ENCODE results near the gene BMPR2.
"Not testable (repeated sequence)": the region's sequence is repeated elsewhere in the genome, so short reads cannot be mapped to it uniquely, and the experiment has no call there.

The BMPR2 gene

GRCh38 chr2:202361108-202361507 lies 15.0 kb upstream of the BMPR2 start:
- Histone ChIP-seq H3K4me1 (ENCODE audit: control insufficient read depth, insufficient read depth, low read depth, low read length) (no peaks in the 10 kb centered on the region), H2AK5ac (ENCODE audit: low read length, severe bottlenecking) (no peak overlapping the region), H3K27me3 (ENCODE audit: control insufficient read depth in 1 of 2, insufficient read depth in 1 of 2, low read length in 2 of 2) (no peaks in the 10 kb centered on the region), H3K18ac (ENCODE audit: low read depth in 1 of 2, low read length in 2 of 2) (no peak overlapping the region), H3K79me1 (replicated peaks; ENCODE audit: low read length, poor library complexity, severe bottlenecking) (no peaks in the 10 kb centered on the region), H4K8ac (ENCODE audit: low read length) (no peak overlapping the region), H3K23ac (ENCODE audit: low read length in 2 of 2) (no peak overlapping the region), H3K4me2 (ENCODE audit: low read length, poor library complexity, severe bottlenecking) (no peak overlapping the region), H2BK15ac (ENCODE audit: low read depth, poor library complexity, severe bottlenecking) (no peak overlapping the region), H3K9me3 (ENCODE audit: control insufficient read depth, low read length) (no peaks in the 10 kb centered on the region), H2BK12ac (ENCODE audit: low read length in 2 of 2) (no peak overlapping the region), H2AFZ (ENCODE audit: low read depth, low read length) (no peak overlapping the region), H2BK120ac (ENCODE audit: low read depth, low read length) (no peak overlapping the region), H3K4me3 (ENCODE audit: insufficient read depth in 1 of 2, low read depth in 1 of 2, low read length in 2 of 2) (no peak overlapping the region), H4K91ac (ENCODE audit: low read length) (no peak overlapping the region), H3K36me3 (ENCODE audit: control insufficient read depth in 1 of 2, insufficient read depth in 2 of 2, low read depth in 1 of 2, low read length in 2 of 2) (no peaks in the 10 kb centered on the region), H3K27ac (ENCODE audit: low read length, poor library complexity, severe bottlenecking) (no peak overlapping the region), H3K9ac (ENCODE audit: low read length) (peak overlapping the region; percentile 29), H3K4ac (ENCODE audit: low read depth in 1 of 2, low read length in 2 of 2) (no peak overlapping the region), H3K14ac (ENCODE audit: low read length in 2 of 2) (no peak overlapping the region), H2BK5ac (ENCODE audit: low read depth, low read length, poor library complexity, severe bottlenecking) (no peak overlapping the region)
- WGBS: 100% methylated on average over 3 of the region's 4 CpGs
- DNase-seq: no peak

GRCh38 chr2:202373490-202373889 lies 2.6 kb upstream of the BMPR2 start:
- Histone ChIP-seq H3K14ac (ENCODE audit: low read length in 2 of 2) (no peak overlapping the region), H2BK12ac (ENCODE audit: low read length in 2 of 2) (no peak overlapping the region), H3K4me3 (ENCODE audit: insufficient read depth in 1 of 2, low read depth in 1 of 2, low read length in 2 of 2) (no peak overlapping the region), H3K4me1 (ENCODE audit: control insufficient read depth, insufficient read depth, low read depth, low read length) (peaks cover 1% of the 10 kb centered on the region), H3K36me3 (ENCODE audit: control insufficient read depth in 1 of 2, insufficient read depth in 2 of 2, low read depth in 1 of 2, low read length in 2 of 2) (no peaks in the 10 kb centered on the region), H2AK5ac (ENCODE audit: low read length, severe bottlenecking) (no peak overlapping the region), H3K9ac (ENCODE audit: low read length) (no peak overlapping the region), H3K9me3 (ENCODE audit: control insufficient read depth, low read length) (no peaks in the 10 kb centered on the region), H4K91ac (ENCODE audit: low read length) (no peak overlapping the region), H2BK5ac (ENCODE audit: low read depth, low read length, poor library complexity, severe bottlenecking) (no peak overlapping the region), H3K23ac (ENCODE audit: low read length in 2 of 2) (no peak overlapping the region), H3K27me3 (ENCODE audit: control insufficient read depth in 1 of 2, insufficient read depth in 1 of 2, low read length in 2 of 2) (no peaks in the 10 kb centered on the region), H3K4me2 (ENCODE audit: low read length, poor library complexity, severe bottlenecking) (no peak overlapping the region), H2BK120ac (ENCODE audit: low read depth, low read length) (peak overlapping the region; percentile 19), H2AFZ (ENCODE audit: low read depth, low read length) (no peak overlapping the region), H3K27ac (ENCODE audit: low read length, poor library complexity, severe bottlenecking) (no peak overlapping the region), H2BK15ac (ENCODE audit: low read depth, poor library complexity, severe bottlenecking) (no peak overlapping the region), H4K8ac (ENCODE audit: low read length) (no peak overlapping the region), H3K4ac (ENCODE audit: low read depth in 1 of 2, low read length in 2 of 2) (no peak overlapping the region), H3K18ac (ENCODE audit: low read depth in 1 of 2, low read length in 2 of 2) (no peak overlapping the region), H3K79me1 (replicated peaks; ENCODE audit: low read length, poor library complexity, severe bottlenecking) (no peaks in the 10 kb centered on the region)
- DNase-seq: peak; percentile 71
- 75% methylated on average over 7 of the region's 7 CpGs for WGBS

DNA sequence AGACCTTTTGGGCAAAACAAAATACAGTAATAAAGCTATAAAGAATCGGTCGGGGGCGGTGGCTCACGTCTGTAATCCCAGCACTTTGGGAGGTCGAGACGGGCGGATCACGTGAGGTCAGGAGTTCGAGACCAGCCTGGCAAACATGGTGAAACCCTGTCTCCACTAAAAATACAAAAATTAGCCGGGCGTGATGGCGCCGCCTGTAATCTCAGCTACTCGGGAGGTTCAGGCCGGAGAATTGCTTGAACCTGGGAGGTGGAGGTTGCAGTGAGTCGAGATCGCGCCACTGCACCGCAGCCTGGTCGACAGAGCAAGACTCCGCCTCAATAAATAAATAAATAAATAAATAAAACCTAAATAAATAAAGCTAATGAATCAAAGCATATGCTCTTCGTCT lies 1.7 kb upstream of the BMPR2 start:
- H4K91ac ChIP-seq (ENCODE audit: low read length); H3K4ac ChIP-seq (ENCODE audit: low read depth in 1 of 2, low read length in 2 of 2); H3K9me3 ChIP-seq (ENCODE audit: control insufficient read depth, low read length): not testable (repeated sequence)

DNA sequence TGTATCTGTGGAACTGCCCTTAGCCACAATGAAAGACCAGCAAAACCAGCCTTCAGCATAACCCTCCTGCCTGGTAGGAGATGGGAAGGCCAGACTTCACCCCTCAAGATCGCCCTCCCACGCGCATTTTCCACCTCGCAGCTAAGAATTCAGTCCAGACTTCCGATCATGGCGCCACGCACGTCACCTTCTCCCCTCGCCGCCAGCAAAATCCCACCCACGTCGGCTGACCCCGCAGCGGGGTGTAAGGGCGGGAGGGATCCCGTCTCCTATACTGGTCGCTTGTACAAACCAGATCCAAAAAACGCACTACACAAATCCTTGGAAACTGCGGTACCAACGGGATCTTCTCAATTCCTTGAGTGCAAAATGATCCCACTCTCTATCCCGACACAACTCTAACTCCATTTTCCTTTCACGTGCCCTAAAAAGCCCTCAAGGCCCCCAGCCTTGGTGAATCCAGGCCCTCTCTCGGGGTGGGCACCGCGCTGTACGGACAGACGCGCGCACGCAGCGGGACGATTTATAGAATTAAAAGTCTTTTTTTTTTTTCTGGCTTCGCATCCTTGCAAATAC lies 1.0 kb upstream of the BMPR2 start:
- Histone ChIP-seq H3K4me1 (ENCODE audit: control insufficient read depth, insufficient read depth, low read depth, low read length) (peaks cover 3% of the 10 kb centered on the region), H3K23ac (ENCODE audit: low read length in 2 of 2) (peak overlapping the region in 1 of 2 experiments; percentile 85), H2BK15ac (ENCODE audit: low read depth, poor library complexity, severe bottlenecking) (no peak overlapping the region), H3K27ac (ENCODE audit: low read length, poor library complexity, severe bottlenecking) (peak overlapping the region; percentile 98), H2BK120ac (ENCODE audit: low read depth, low read length) (peak overlapping the region; percentile 37), H2AK5ac (ENCODE audit: low read length, severe bottlenecking) (no peak overlapping the region), H2BK5ac (ENCODE audit: low read depth, low read length, poor library complexity, severe bottlenecking) (peak overlapping the region; percentile 60), H3K27me3 (ENCODE audit: control insufficient read depth in 1 of 2, insufficient read depth in 1 of 2, low read length in 2 of 2) (no peaks in the 10 kb centered on the region), H3K79me1 (replicated peaks; ENCODE audit: low read length, poor library complexity, severe bottlenecking) (no peaks in the 10 kb centered on the region), H3K9me3 (ENCODE audit: control insufficient read depth, low read length) (no peaks in the 10 kb centered on the region), H3K36me3 (ENCODE audit: control insufficient read depth in 1 of 2, insufficient read depth in 2 of 2, low read depth in 1 of 2, low read length in 2 of 2) (no peaks in the 10 kb centered on the region), H2BK12ac (ENCODE audit: low read length in 2 of 2) (peak overlapping the region in 1 of 2 experiments; percentile 37), H4K91ac (ENCODE audit: low read length) (peak overlapping the region; percentile 60), H3K9ac (ENCODE audit: low read length) (peak overlapping the region; percentile 94), H3K4me3 (ENCODE audit: insufficient read depth in 1 of 2, low read depth in 1 of 2, low read length in 2 of 2) (peak overlapping the region; percentile 80 to 93), H3K4ac (ENCODE audit: low read depth in 1 of 2, low read length in 2 of 2) (peak overlapping the region; percentile 60 to 65), H2AFZ (ENCODE audit: low read depth, low read length) (peak overlapping the region; percentile 72), H4K8ac (ENCODE audit: low read length) (peak overlapping the region; percentile 59), H3K18ac (ENCODE audit: low read depth in 1 of 2, low read length in 2 of 2) (peak overlapping the region; percentile 23 to 93), H3K4me2 (ENCODE audit: low read length, poor library complexity, severe bottlenecking) (peak overlapping the region; percentile 79), H3K14ac (ENCODE audit: low read length in 2 of 2) (peak overlapping the region in 1 of 2 experiments; percentile 26)
- peak; percentile 87 for DNase-seq
- 1% methylated on average over 30 of the region's 33 CpGs for WGBS

More for the DNA sequence above, 1.7 kb upstream of the BMPR2 start:
- not testable (repeated sequence) for H2AK5ac ChIP-seq (ENCODE audit: low read length, severe bottlenecking); H2BK15ac ChIP-seq (ENCODE audit: low read depth, poor library complexity, severe bottlenecking); H2BK12ac ChIP-seq (ENCODE audit: low read length in 2 of 2); H3K27ac ChIP-seq (ENCODE audit: low read length, poor library complexity, severe bottlenecking); H3K14ac ChIP-seq (ENCODE audit: low read length in 2 of 2); H2BK120ac ChIP-seq (ENCODE audit: low read depth, low read length); H3K27me3 ChIP-seq (ENCODE audit: control insufficient read depth in 1 of 2, insufficient read depth in 1 of 2, low read length in 2 of 2); H2BK5ac ChIP-seq (ENCODE audit: low read depth, low read length, poor library complexity, severe bottlenecking); H4K8ac ChIP-seq (ENCODE audit: low read length); H3K23ac ChIP-seq (ENCODE audit: low read length in 2 of 2); H3K79me1 ChIP-seq (replicated peaks; ENCODE audit: low read length, poor library complexity, severe bottlenecking); H3K36me3 ChIP-seq (ENCODE audit: control insufficient read depth in 1 of 2, insufficient read depth in 2 of 2, low read depth in 1 of 2, low read length in 2 of 2); H3K4me2 ChIP-seq (ENCODE audit: low read length, poor library complexity, severe bottlenecking); H3K4me1 ChIP-seq (ENCODE audit: control insufficient read depth, insufficient read depth, low read depth, low read length); H2AFZ ChIP-seq (ENCODE audit: low read depth, low read length); DNase-seq
- H3K4me3 ChIP-seq (ENCODE audit: insufficient read depth in 1 of 2, low read depth in 1 of 2, low read length in 2 of 2): peak overlapping the region in 1 of 2 experiments; percentile 80
- peak overlapping the region in 1 of 2 experiments; percentile 68 for H3K18ac ChIP-seq (ENCODE audit: low read depth in 1 of 2, low read length in 2 of 2)
- peak overlapping the region; percentile 94 for H3K9ac ChIP-seq (ENCODE audit: low read length)
- WGBS: 92% methylated on average over 13 of the region's 22 CpGs

Measured in mesenchymal stem cell (in vitro differentiated cells and primary cell).